K562 (cell line): ENCODE data around the gene PPM1N. TPM values are rescaled to one million over a fixed set of nuclear protein-coding genes. Genes with fewer than 3 reads are reported as not detected.

ENCODE experiments used
- ADNP ChIP-seq: fragments of 200-800 bp; sonication (Bioruptor generic); IDR thresholded peaks from 2 replicates; pipeline ENCODE4 v1.6.1; 2016; ENCODE audit warnings: missing genetic modification characterization, missing compliant biosample characterization
- ATF7 ChIP-seq: fragments of 450-650 bp; IDR thresholded peaks from 2 replicates; pipeline ENCODE4 v1.7.1; 2014; ENCODE audit warnings: mild to moderate bottlenecking, moderate library complexity
- BCOR ChIP-seq: fragments of 450-650 bp; IDR thresholded peaks from 2 replicates; pipeline ENCODE4 v1.6.1; 2016
- BRD4 ChIP-seq: fragments of 200-600 bp; sonication (generic); IDR thresholded peaks from 2 replicates; pipeline ENCODE4 v1.6.1; 2017; ENCODE audit warnings: inconsistent platforms
- ESRRB ChIP-seq: fragments of 250-450 bp; sonication (Bioruptor Pico); IDR thresholded peaks from 2 replicates; pipeline ENCODE4 v1.5.0; 2020; ENCODE audit warnings: mild to moderate bottlenecking, moderate library complexity, borderline replicate concordance
- FOXA3 ChIP-seq, 2 experiments: fragments of 450-650 bp in 1 of 2; sonication (generic) in 1 of 2; formaldehyde crosslinking; IDR thresholded peaks in 1 of 2; conservative IDR thresholded peaks in 1 of 2; 2 replicates each; pipeline versions ENCODE4 v1.4.0 to v1.8.0; 2020 to 2022; ENCODE audit warnings: mild to moderate bottlenecking in 2 of 2, missing genetic modification reagents in 1 of 2
- HDGF ChIP-seq: fragments of 450-650 bp; IDR thresholded peaks from 2 replicates; pipeline ENCODE4 v1.6.1; 2016
- IRF2 ChIP-seq: sonication (generic); formaldehyde crosslinking; IDR thresholded peaks from 2 replicates; pipeline ENCODE4 v1.8.1; 2022; ENCODE audit warnings: mild to moderate bottlenecking, missing genetic modification reagents
- KDM1A ChIP-seq, 2 experiments: fragments of 450-650 bp; IDR thresholded peaks; 2 replicates each; pipeline ENCODE4 v1.6.1; 2016; ENCODE audit warnings: mild to moderate bottlenecking in 2 of 2
- L3MBTL2 ChIP-seq: fragments of 450-650 bp; IDR thresholded peaks from 2 replicates; pipeline ENCODE4 v1.6.1; 2016; ENCODE audit warnings: mild to moderate bottlenecking, moderate library complexity
- PHF20 ChIP-seq: fragments of 450-650 bp; IDR thresholded peaks from 2 replicates; pipeline ENCODE4 v1.6.1; 2018; ENCODE audit not compliant: partially characterized antibody
- POLR2B ChIP-seq: fragments of 450-650 bp; IDR thresholded peaks from 2 replicates; pipeline ENCODE4 v1.6.1; 2018; ENCODE audit warnings: low read depth; ENCODE audit not compliant: partially characterized antibody
- SMARCA5 ChIP-seq: fragments of 450-650 bp; IDR thresholded peaks from 2 replicates; pipeline ENCODE4 v1.6.1; 2016
- TBP ChIP-seq: optimal IDR thresholded peaks from 2 replicates; pipeline ENCODE3; 2011; ENCODE audit warnings: low read depth, low read length, improper control_type of control experiment
- U2AF1 ChIP-seq: fragments of 200-400 bp; formaldehyde crosslinking; optimal IDR thresholded peaks from 2 replicates; pipeline ENCODE3; 2017; ENCODE audit warnings: mild to moderate bottlenecking, low read depth, low read length, moderate library complexity
- ZKSCAN3 ChIP-seq: fragments of 250-450 bp; sonication (Bioruptor Pico); IDR thresholded peaks from 2 replicates; pipeline ENCODE4 v1.4.0; 2020
- ZNF143 ChIP-seq: sonication (generic); formaldehyde crosslinking; IDR thresholded peaks from 2 replicates; pipeline ENCODE4 v1.9.0; 2022; ENCODE audit warnings: mild to moderate bottlenecking, missing genetic modification reagents
- ZNF408 ChIP-seq: fragments of 250-450 bp; sonication (Bioruptor Pico); IDR thresholded peaks from 2 replicates; pipeline ENCODE4 v1.4.0; 2020; ENCODE audit warnings: low read depth, mild to moderate bottlenecking, moderate library complexity
- polyA plus RNA-seq, 8 experiments: library from polyadenylated mRNA; depleted of rRNA in 4 of 8; stranded (reverse) in 5 of 8; unstranded in 3 of 8; fragments of >200 nt; fragmentation: Nextera tagmentation in 2 of 8; fragmentation: Illumina TruSeq in 1 of 8; extraction: Ambion mirVana in 2 of 8; extraction: Trizol in 1 of 8; gene quantifications; 2 replicates each; pipeline versions ENCODE4 v1.2.1 to v1.2.3, GENCODE V29; 2011 to 2014; ENCODE audit warnings: inconsistent platforms in 1 of 8, missing spikeins in 1 of 8
- total RNA-seq, 7 experiments: library from RNA; depleted of rRNA in 6 of 7; stranded (reverse); fragments of >200 nt in 6 of 7; fragmentation: Illumina TruSeq in 2 of 7; extraction: Trizol in 2 of 7; gene quantifications; 2 replicates each; pipeline versions ENCODE4 v1.2.1 to v1.2.3, GENCODE V29; 2011 to 2021; ENCODE audit warnings: low replicate concordance in 1 of 7
- TF ChIP-seq, protein P1 (sequence below): fragments of 450-650 bp; IDR thresholded peaks from 2 replicates; pipeline ENCODE4 v1.6.1; 2017; ENCODE audit warnings: antibody characterized with exemption, mild to moderate bottlenecking
- TF ChIP-seq, protein P2 (sequence below): fragments of 250-450 bp; sonication (Bioruptor Pico); IDR thresholded peaks from 2 replicates; pipeline ENCODE4 v1.9.0; 2021; ENCODE audit warnings: mild to moderate bottlenecking, inconsistent platforms
- TF ChIP-seq, protein P3 (sequence below): IDR thresholded peaks from 2 replicates; pipeline ENCODE4 v1.6.1; 2011; ENCODE audit not compliant: insufficient read length; ENCODE audit errors: extremely low read depth
- TF ChIP-seq, protein P4 (sequence below): sonication (generic); formaldehyde crosslinking; IDR thresholded peaks from 2 replicates; pipeline ENCODE4 v1.8.0; 2023; ENCODE audit warnings: mild to moderate bottlenecking, missing genetic modification reagents

Gene PPM1N
- total and polyA plus RNA-seq, 9 of the 15 experiments (the other 6 are each of a cell fraction or from before 2014, with no cell fraction given), result 4.5 to 15.6 (median 8.7) TPM

DNA sequence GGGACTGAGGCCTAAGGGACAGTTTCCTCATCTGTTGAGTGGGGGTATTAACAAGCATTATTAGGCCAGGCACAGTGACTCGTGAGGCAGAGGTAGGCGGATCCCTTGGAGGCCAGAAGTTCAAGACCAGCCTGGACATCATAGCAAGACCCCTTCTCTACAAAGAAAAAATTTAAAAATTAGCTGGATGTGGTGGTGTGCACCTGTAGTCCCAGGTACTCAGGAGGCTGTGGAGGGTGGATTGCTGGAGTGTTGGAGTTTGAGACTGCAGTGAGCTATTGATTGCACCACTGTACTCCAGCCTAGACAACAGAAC, 41.8 kb upstream of the PPM1N start (continued):
- TF ChIP-seq, protein P1, sequence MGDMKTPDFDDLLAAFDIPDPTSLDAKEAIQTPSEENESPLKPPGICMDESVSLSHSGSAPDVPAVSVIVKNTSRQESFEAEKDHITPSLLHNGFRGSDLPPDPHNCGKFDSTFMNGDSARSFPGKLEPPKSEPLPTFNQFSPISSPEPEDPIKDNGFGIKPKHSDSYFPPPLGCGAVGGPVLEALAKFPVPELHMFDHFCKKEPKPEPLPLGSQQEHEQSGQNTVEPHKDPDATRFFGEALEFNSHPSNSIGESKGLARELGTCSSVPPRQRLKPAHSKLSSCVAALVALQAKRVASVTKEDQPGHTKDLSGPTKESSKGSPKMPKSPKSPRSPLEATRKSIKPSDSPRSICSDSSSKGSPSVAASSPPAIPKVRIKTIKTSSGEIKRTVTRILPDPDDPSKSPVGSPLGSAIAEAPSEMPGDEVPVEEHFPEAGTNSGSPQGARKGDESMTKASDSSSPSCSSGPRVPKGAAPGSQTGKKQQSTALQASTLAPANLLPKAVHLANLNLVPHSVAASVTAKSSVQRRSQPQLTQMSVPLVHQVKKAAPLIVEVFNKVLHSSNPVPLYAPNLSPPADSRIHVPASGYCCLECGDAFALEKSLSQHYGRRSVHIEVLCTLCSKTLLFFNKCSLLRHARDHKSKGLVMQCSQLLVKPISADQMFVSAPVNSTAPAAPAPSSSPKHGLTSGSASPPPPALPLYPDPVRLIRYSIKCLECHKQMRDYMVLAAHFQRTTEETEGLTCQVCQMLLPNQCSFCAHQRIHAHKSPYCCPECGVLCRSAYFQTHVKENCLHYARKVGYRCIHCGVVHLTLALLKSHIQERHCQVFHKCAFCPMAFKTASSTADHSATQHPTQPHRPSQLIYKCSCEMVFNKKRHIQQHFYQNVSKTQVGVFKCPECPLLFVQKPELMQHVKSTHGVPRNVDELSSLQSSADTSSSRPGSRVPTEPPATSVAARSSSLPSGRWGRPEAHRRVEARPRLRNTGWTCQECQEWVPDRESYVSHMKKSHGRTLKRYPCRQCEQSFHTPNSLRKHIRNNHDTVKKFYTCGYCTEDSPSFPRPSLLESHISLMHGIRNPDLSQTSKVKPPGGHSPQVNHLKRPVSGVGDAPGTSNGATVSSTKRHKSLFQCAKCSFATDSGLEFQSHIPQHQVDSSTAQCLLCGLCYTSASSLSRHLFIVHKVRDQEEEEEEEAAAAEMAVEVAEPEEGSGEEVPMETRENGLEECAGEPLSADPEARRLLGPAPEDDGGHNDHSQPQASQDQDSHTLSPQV, result no peak
- TF ChIP-seq ADNP (peak; percentile 29; the same call in 1 of the 2 replicates), ZNF143 (CRISPR knock-in tag) (0 out of 2 replicates have a peak, but pooled peaks have one; percentile 41), FOXA3 (CRISPR knock-in tag; conservative IDR thresholded peaks at IDR 0.05 in 1 of 2, IDR thresholded peaks at IDR 0.05 in 1 of 2) (no peak), BCOR (peak; percentile 80), POLR2B (no peak), PHF20 (peak; percentile 60), ZKSCAN3 (no peak), SMARCA5 (0 out of 2 replicates have a peak, but pooled peaks have one; percentile 33), ATF7 (no peak), TBP (no peak), IRF2 (CRISPR knock-in tag) (no peak), KDM1A (IDR thresholded peaks at IDR 0.05) (0 out of 4 replicates have a peak, but pooled peaks of 1 of the 2 experiments have one; percentile 42), L3MBTL2 (no peak), BRD4 (no peak), ZNF408 (CRISPR knock-in tag) (no peak), ESRRB (no peak), HDGF (no peak), U2AF1 (no peak)
- TF ChIP-seq, protein P2, sequence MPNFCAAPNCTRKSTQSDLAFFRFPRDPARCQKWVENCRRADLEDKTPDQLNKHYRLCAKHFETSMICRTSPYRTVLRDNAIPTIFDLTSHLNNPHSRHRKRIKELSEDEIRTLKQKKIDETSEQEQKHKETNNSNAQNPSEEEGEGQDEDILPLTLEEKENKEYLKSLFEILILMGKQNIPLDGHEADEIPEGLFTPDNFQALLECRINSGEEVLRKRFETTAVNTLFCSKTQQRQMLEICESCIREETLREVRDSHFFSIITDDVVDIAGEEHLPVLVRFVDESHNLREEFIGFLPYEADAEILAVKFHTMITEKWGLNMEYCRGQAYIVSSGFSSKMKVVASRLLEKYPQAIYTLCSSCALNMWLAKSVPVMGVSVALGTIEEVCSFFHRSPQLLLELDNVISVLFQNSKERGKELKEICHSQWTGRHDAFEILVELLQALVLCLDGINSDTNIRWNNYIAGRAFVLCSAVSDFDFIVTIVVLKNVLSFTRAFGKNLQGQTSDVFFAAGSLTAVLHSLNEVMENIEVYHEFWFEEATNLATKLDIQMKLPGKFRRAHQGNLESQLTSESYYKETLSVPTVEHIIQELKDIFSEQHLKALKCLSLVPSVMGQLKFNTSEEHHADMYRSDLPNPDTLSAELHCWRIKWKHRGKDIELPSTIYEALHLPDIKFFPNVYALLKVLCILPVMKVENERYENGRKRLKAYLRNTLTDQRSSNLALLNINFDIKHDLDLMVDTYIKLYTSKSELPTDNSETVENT (CRISPR knock-in tag), result no peak
- TF ChIP-seq, protein P3, sequence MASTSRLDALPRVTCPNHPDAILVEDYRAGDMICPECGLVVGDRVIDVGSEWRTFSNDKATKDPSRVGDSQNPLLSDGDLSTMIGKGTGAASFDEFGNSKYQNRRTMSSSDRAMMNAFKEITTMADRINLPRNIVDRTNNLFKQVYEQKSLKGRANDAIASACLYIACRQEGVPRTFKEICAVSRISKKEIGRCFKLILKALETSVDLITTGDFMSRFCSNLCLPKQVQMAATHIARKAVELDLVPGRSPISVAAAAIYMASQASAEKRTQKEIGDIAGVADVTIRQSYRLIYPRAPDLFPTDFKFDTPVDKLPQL, result no peak
- TF ChIP-seq, protein P4, sequence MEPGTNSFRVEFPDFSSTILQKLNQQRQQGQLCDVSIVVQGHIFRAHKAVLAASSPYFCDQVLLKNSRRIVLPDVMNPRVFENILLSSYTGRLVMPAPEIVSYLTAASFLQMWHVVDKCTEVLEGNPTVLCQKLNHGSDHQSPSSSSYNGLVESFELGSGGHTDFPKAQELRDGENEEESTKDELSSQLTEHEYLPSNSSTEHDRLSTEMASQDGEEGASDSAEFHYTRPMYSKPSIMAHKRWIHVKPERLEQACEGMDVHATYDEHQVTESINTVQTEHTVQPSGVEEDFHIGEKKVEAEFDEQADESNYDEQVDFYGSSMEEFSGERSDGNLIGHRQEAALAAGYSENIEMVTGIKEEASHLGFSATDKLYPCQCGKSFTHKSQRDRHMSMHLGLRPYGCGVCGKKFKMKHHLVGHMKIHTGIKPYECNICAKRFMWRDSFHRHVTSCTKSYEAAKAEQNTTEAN (CRISPR knock-in tag), result no peak
